Measurements from ENCODE around the gene SHISA6. TPM values are rescaled to one million over a fixed set of nuclear protein-coding genes. Genes with fewer than 3 reads are reported as not detected.

SHISA6 gene
- total RNA-seq, 1 donor from 2014 or later: 11.0 TPM

- DNase-seq (ENCODE audit: low spot score) (peak; percentile 60), ATAC-seq (peak; percentile 97)
- intact Hi-C loops (cut with DNase I): no loop called here
Observed at GRCh38 chr17:11608396-11608795, 367.4 kb downstream of the SHISA6 start.

GRCh38 chr17:11610999-11611566, 370.1 kb downstream of the SHISA6 start:
- DNase-seq (ENCODE audit: low spot score): no peak
- intact Hi-C loops (cut with DNase I): no loop called here
- ATAC-seq: no peak

GRCh38 chr17:11612956-11613355, 371.9 kb downstream of the SHISA6 start:
- intact Hi-C loops (cut with DNase I): no loop called here
- DNase-seq (ENCODE audit: low spot score): no peak
- ATAC-seq: no peak
